Subcutaneous abdominal adipose tissue (tissue), 5 donors: ENCODE measurements around the gene IFFO2.

ENCODE experiments used
- H3K27ac ChIP-seq: one replicate; pipeline ENCODE4 v1.7.0; 2013; ENCODE audit warnings: low read depth, mild to moderate bottlenecking, inconsistent platforms, low read length, moderate library complexity
- H3K27me3 ChIP-seq, 5 donors: one replicate each; pipeline ENCODE4 v1.7.0; 2013; ENCODE audit warnings: low read length in 5 of 5, inconsistent platforms in 1 of 5; ENCODE audit not compliant: control insufficient read depth in 5 of 5, insufficient read depth in 4 of 5
- H3K36me3 ChIP-seq, 5 donors: one replicate each; pipeline ENCODE4 v1.7.0; 2013; ENCODE audit warnings: low read length in 5 of 5; ENCODE audit not compliant: control insufficient read depth in 5 of 5, insufficient read depth in 5 of 5
- H3K4me1 ChIP-seq, 5 donors: one replicate each; pipeline ENCODE4 v1.7.0; 2013; ENCODE audit warnings: low read length in 5 of 5, mild to moderate bottlenecking in 3 of 5, moderate library complexity in 1 of 5; ENCODE audit not compliant: control insufficient read depth in 5 of 5, insufficient read depth in 5 of 5
- H3K4me3 ChIP-seq, 5 donors: one replicate each; pipeline ENCODE4 v1.7.0; 2013; ENCODE audit warnings: low read length in 5 of 5, low read depth in 1 of 5
- H3K9ac ChIP-seq, 5 donors: one replicate each; pipeline ENCODE4 v1.7.0; 2013; ENCODE audit warnings: low read length in 5 of 5, mild to moderate bottlenecking in 4 of 5, moderate library complexity in 3 of 5
- H3K9me3 ChIP-seq, 5 donors: one replicate each; pipeline ENCODE4 v1.7.0; 2013; ENCODE audit warnings: low read length in 5 of 5; ENCODE audit not compliant: control insufficient read depth in 5 of 5
- donor health status: healthy.
- donor health status: healthy.
- donor health status: healthy.
- donor health status: healthy.
- donor health status: healthy.

Gene IFFO2

DNA sequence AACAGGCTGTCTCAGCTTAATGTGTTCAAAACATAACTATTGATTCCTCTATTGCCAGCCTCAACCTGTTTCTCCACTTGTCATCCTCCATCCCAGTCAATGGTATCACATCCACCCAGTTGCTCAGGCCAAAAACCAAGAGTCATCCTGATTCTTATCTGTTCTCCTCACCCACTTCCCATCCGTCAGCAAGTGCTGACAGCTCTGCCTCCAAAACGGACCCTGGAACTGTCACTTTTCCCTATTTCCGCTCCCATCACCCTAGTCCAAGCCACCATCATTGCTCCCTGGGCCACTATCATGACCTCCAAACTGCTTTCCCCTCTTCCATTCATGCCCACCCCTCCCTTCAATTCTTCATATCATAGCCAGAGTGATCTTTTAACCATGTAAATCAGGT is 36.2 kb upstream of the IFFO2 start:
- Histone ChIP-seq H3K36me3 (no peaks in the 10 kb centered on the region), H3K9ac (no peak overlapping the region), H3K4me3 (no peak overlapping the region), H3K9me3 (peaks cover 0 to 2% (median 0%) of the 10 kb centered on the region in 5 donors), H3K27ac (no peak overlapping the region), H3K27me3 (no peaks in the 10 kb centered on the region), H3K4me1 (no peaks in the 10 kb centered on the region)

- Histone ChIP-seq H3K9ac (no peak overlapping the region), H3K27me3 (no peaks in the 10 kb centered on the region), H3K36me3 (no peaks in the 10 kb centered on the region), H3K27ac (no peak overlapping the region), H3K9me3 (peaks cover 0 to 2% (median 0%) of the 10 kb centered on the region in 5 donors), H3K4me1 (no peaks in the 10 kb centered on the region), H3K4me3 (no peak overlapping the region)
Measured at GRCh38 chr1:18991585-18991984, 35.1 kb upstream of the IFFO2 start.

GRCh38 chr1:18989896-18990295 is 33.4 kb upstream of the IFFO2 start:
- no peaks in the 10 kb centered on the region for H3K4me1 ChIP-seq
- no peak overlapping the region for H3K27ac ChIP-seq
- H3K9me3 ChIP-seq, result peaks cover 0 to 2% (median 0%) of the 10 kb centered on the region in 5 donors
- H3K4me3 ChIP-seq, result no peak overlapping the region
- no peaks in the 10 kb centered on the region for H3K36me3 ChIP-seq
- H3K27me3 ChIP-seq, result peaks cover 0 to 2% (median 0%) of the 10 kb centered on the region in 5 donors
- no peak overlapping the region for H3K9ac ChIP-seq

DNA sequence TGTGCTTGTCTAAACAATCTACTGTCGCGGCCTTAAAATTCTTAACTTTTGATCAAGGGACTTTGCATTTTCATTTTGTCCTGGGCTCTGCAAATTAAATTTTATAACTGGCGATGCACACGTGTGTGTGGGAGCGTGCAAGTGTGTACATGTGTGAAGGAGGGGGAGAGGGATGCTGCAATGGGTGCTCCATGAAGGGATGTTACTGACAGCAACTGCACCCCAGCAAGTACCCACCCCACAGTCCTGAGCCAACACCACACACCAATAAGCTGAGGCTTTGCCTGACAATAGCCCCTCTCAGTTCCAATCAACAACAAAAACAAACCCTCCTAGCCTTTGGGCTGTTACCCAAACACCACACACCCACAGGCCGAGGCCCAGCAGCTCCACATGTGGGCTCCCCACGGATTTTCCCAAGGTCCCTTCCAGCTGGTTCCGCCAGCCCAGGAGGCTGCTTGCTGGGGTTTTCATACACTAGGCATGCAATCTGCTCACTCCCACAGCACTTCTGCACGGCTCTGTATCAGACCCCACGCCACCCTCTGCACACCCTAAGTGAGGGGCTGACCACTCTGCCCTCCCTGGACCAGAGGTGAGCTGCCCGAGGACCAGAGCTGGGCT is 32.8 kb upstream of the IFFO2 start:
- H3K27me3 ChIP-seq, result peaks cover 0 to 2% (median 0%) of the 10 kb centered on the region in 5 donors
- no peak overlapping the region for H3K9ac ChIP-seq
- H3K36me3 ChIP-seq, result no peaks in the 10 kb centered on the region
- no peak overlapping the region for H3K4me3 ChIP-seq
- H3K4me1 ChIP-seq, result no peaks in the 10 kb centered on the region
- peaks cover 0 to 2% (median 0%) of the 10 kb centered on the region in 5 donors for H3K9me3 ChIP-seq
- no peak overlapping the region for H3K27ac ChIP-seq

- no peak overlapping the region for H3K4me3 ChIP-seq
- no peak overlapping the region for H3K27ac ChIP-seq
- H3K27me3 ChIP-seq, result peaks cover 0 to 2% (median 0%) of the 10 kb centered on the region in 5 donors
- no peaks in the 10 kb centered on the region for H3K36me3 ChIP-seq
- H3K4me1 ChIP-seq, result peaks cover 0 to 10% (median 6%) of the 10 kb centered on the region in 5 donors
- H3K9me3 ChIP-seq, result peaks cover 0 to 7% (median 5%) of the 10 kb centered on the region in 5 donors
- no peak overlapping the region for H3K9ac ChIP-seq
Measured at GRCh38 chr1:18981242-18981641, 24.8 kb upstream of the IFFO2 start.

- H3K9me3 ChIP-seq, result peaks cover 0 to 7% (median 5%) of the 10 kb centered on the region in 5 donors
- no peak overlapping the region for H3K27ac ChIP-seq
- no peaks in the 10 kb centered on the region for H3K27me3 ChIP-seq
- peaks cover 0 to 10% (median 6%) of the 10 kb centered on the region in 5 donors for H3K4me1 ChIP-seq
- H3K9ac ChIP-seq, result no peak overlapping the region
- H3K4me3 ChIP-seq, result no peak overlapping the region
- H3K36me3 ChIP-seq, result no peaks in the 10 kb centered on the region
Measured at GRCh38 chr1:18978706-18979105, 22.2 kb upstream of the IFFO2 start.

- Histone ChIP-seq H3K36me3 (no peaks in the 10 kb centered on the region), H3K27ac (no peak overlapping the region), H3K9ac (no peak overlapping the region), H3K4me1 (peaks cover 3 to 21% (median 15%) of the 10 kb centered on the region in 5 donors), H3K4me3 (no peak overlapping the region), H3K27me3 (no peaks in the 10 kb centered on the region), H3K9me3 (peaks cover 0 to 7% (median 5%) of the 10 kb centered on the region in 5 donors)
Measured at GRCh38 chr1:18977428-18977827, 21.0 kb upstream of the IFFO2 start.

- Histone ChIP-seq H3K36me3 (no peaks in the 10 kb centered on the region), H3K4me3 (no peak overlapping the region), H3K27me3 (no peaks in the 10 kb centered on the region), H3K27ac (no peak overlapping the region), H3K9ac (no peak overlapping the region), H3K4me1 (peaks cover 3 to 24% (median 16%) of the 10 kb centered on the region in 5 donors), H3K9me3 (peaks cover 0 to 5% (median 4%) of the 10 kb centered on the region in 5 donors)
Measured at GRCh38 chr1:18976096-18976495, 19.6 kb upstream of the IFFO2 start.

- no peaks in the 10 kb centered on the region for H3K9me3 ChIP-seq
- H3K4me3 ChIP-seq, result no peak overlapping the region
- H3K27me3 ChIP-seq, result no peaks in the 10 kb centered on the region
- no peak overlapping the region for H3K27ac ChIP-seq
- H3K4me1 ChIP-seq, result peaks cover 3 to 24% (median 16%) of the 10 kb centered on the region in 5 donors
- no peak overlapping the region for H3K9ac ChIP-seq
- no peaks in the 10 kb centered on the region for H3K36me3 ChIP-seq
Measured at GRCh38 chr1:18974606-18975005, 18.1 kb upstream of the IFFO2 start.

- no peak overlapping the region for H3K4me3 ChIP-seq
- H3K9ac ChIP-seq, result no peak overlapping the region
- no peaks in the 10 kb centered on the region for H3K36me3 ChIP-seq
- peaks cover 3 to 24% (median 16%) of the 10 kb centered on the region in 5 donors for H3K4me1 ChIP-seq
- no peaks in the 10 kb centered on the region for H3K9me3 ChIP-seq
- no peaks in the 10 kb centered on the region for H3K27me3 ChIP-seq
- no peak overlapping the region for H3K27ac ChIP-seq
Measured at GRCh38 chr1:18974005-18974404, 17.5 kb upstream of the IFFO2 start.
